Uterus (tissue), 4 donors: ENCODE data around the gene PPM1M. TPM values are rescaled to one million over a fixed set of nuclear protein-coding genes. Genes with fewer than 3 reads are reported as not detected.
"Not testable (repeated sequence)": the region's sequence is repeated elsewhere in the genome, so short reads cannot be mapped to it uniquely, and the experiment has no call there.

Experiments
- DNase-seq, 2 donors: peaks; one replicate each; pipeline ENCODE4 v3.0.0-alpha.2; 2019 to 2020
- H3K27ac ChIP-seq, 2 donors: fragments of 200-600 bp; sonication (generic); 1 replicate in 1 of 2; 2 replicates in 1 of 2; pipeline ENCODE4 v1.5.1; 2016 to 2018
- H3K27me3 ChIP-seq, 2 donors: fragments of 200-600 bp; sonication (generic); one replicate each; pipeline ENCODE4 v1.5.1; 2018 to 2019; ENCODE audit warnings: control low read depth in 1 of 2
- H3K36me3 ChIP-seq, 2 donors: fragments of 200-600 bp; sonication (generic); one replicate each; pipeline ENCODE4 v1.5.1; 2019; ENCODE audit warnings: control low read depth in 1 of 2
- H3K4me1 ChIP-seq, 2 donors: fragments of 200-600 bp; sonication (generic); one replicate each; pipeline ENCODE4 v1.5.1; 2018 to 2019; ENCODE audit warnings: control low read depth in 1 of 2
- H3K4me3 ChIP-seq, 2 donors: fragments of 200-600 bp; sonication (generic); 1 replicate in 1 of 2; 2 replicates in 1 of 2; pipeline ENCODE4 v1.5.1; 2018 to 2019; ENCODE audit warnings: mild to moderate bottlenecking in 1 of 2
- H3K9me3 ChIP-seq, 2 donors: fragments of 200-600 bp; sonication (generic); one replicate each; pipeline ENCODE4 v1.5.1; 2019; ENCODE audit warnings: control low read depth in 1 of 2
- CTCF ChIP-seq, 4 experiments: fragments of 200-600 bp in 2 of 4; fragments of 450-650 bp in 2 of 4; sonication (generic) in 2 of 4; IDR thresholded peaks; one replicate each; pipeline ENCODE4 v1.5.1; 2016 to 2019; ENCODE audit warnings: antibody characterized with exemption in 4 of 4, mild to moderate bottlenecking in 2 of 4, moderate library complexity in 1 of 4
- POLR2A ChIP-seq, 2 donors: fragments of 450-650 bp; IDR thresholded peaks; one replicate each; pipeline ENCODE4 v1.6.1; 2016; ENCODE audit warnings: antibody characterized with exemption in 2 of 2, mild to moderate bottlenecking in 1 of 2, moderate library complexity in 1 of 2
- intact Hi-C: fragments of 100-400 bp; cut with DNase I; formaldehyde crosslinking; loops from one replicate; pipeline ENCODE4 v1.15.1; 2023; ENCODE audit warnings: low total_unique reads
- total RNA-seq, 4 donors: library from RNA; depleted of rRNA in 3 of 4; stranded (reverse); fragments of >200 nt in 3 of 4; gene quantifications; one replicate each; pipeline versions ENCODE4 v1.1.0 to v1.2.4, GENCODE V29; 2014 to 2023
- donor health status: DM: yes; HTN: yes; CAD: no.

PPM1M gene
- total RNA-seq, 4 donors from 2014 or later: 23.9 to 32.3 (median 31.5) TPM

GRCh38 chr3:52281981-52282801 is 36.6 kb downstream of the PPM1M start:
- Histone ChIP-seq H3K27me3 (no peaks in the 10 kb centered on the region), H3K27ac (no peak overlapping the region), H3K4me1 (peaks cover 0 to 9% of the 10 kb centered on the region in 2 donors), H3K9me3 (no peaks in the 10 kb centered on the region), H3K36me3 (no peaks in the 10 kb centered on the region), H3K4me3 (no peak overlapping the region)
- no peak for DNase-seq
- intact Hi-C loops: loop anchor here (5.0 kb wide), 1 partner anchor 125 kb away; no protein-coding TSS in a partner anchor
- TF ChIP-seq POLR2A (IDR thresholded peaks at IDR 0.05): no peak
- TF ChIP-seq CTCF (IDR thresholded peaks at IDR 0.05): no peak

- Histone ChIP-seq H3K27me3 (no peaks in the 10 kb centered on the region), H3K27ac (no peak overlapping the region), H3K36me3 (no peaks in the 10 kb centered on the region), H3K4me1 (peaks cover 0 to 10% of the 10 kb centered on the region in 2 donors), H3K9me3 (no peaks in the 10 kb centered on the region), H3K4me3 (no peak overlapping the region)
- DNase-seq: no peak
- TF ChIP-seq POLR2A (IDR thresholded peaks at IDR 0.05) (no peak), CTCF (IDR thresholded peaks at IDR 0.05) (no peak)
- intact Hi-C loops: loop anchor here (5.0 kb wide), 1 partner anchor 124 kb away; no protein-coding TSS in a partner anchor
Measured at GRCh38 chr3:52283306-52283705, 37.7 kb downstream of the PPM1M start.

- DNase-seq, H3K4me3 ChIP-seq, H3K4me1 ChIP-seq, H3K36me3 ChIP-seq, H3K9me3 ChIP-seq, H3K27me3 ChIP-seq, H3K27ac ChIP-seq: not testable (repeated sequence)
- intact Hi-C loops: loop anchor here (5.0 kb wide), 1 partner anchor 123 kb away; no protein-coding TSS in a partner anchor
Measured at GRCh38 chr3:52284051-52284450, 38.5 kb downstream of the PPM1M start.

GRCh38 chr3:52286777-52287110 is 41.2 kb downstream of the PPM1M start:
- Histone ChIP-seq H3K27ac (peak overlapping the region; percentile 99 to 100), H3K9me3 (no peaks in the 10 kb centered on the region), H3K4me3 (peak overlapping the region; percentile 78 to 96), H3K27me3 (no peaks in the 10 kb centered on the region), H3K36me3 (no peaks in the 10 kb centered on the region), H3K4me1 (peaks cover 0 to 5% of the 10 kb centered on the region in 2 donors)
- DNase-seq: peak in 1 of 2 donors; percentile 22
- intact Hi-C loops: no loop called here
- no peak for TF ChIP-seq POLR2A (IDR thresholded peaks at IDR 0.05)

GRCh38 chr3:52288674-52289073 is 43.1 kb downstream of the PPM1M start:
- DNase-seq: no peak
- peak overlapping the region in 1 of 2 donors; percentile 96 for H3K4me3 ChIP-seq

More at GRCh38 chr3:52288674-52289073, 43.1 kb downstream of the PPM1M start:
- Histone ChIP-seq H3K27ac (peak overlapping the region; percentile 99 to 100), H3K27me3 (no peaks in the 10 kb centered on the region), H3K4me1 (peaks cover 0 to 5% of the 10 kb centered on the region in 2 donors), H3K9me3 (no peaks in the 10 kb centered on the region), H3K36me3 (no peaks in the 10 kb centered on the region)
- intact Hi-C loops: no loop called here
- TF ChIP-seq CTCF (IDR thresholded peaks at IDR 0.05) (no peak), POLR2A (IDR thresholded peaks at IDR 0.05) (no peak)
